ENCODE measurements around the gene PLCB4. TPM values are rescaled to one million over a fixed set of nuclear protein-coding genes. Genes with fewer than 3 reads are reported as not detected.

The PLCB4 gene
- total RNA-seq, 4 donors from 2014 or later = 3.5 to 30.5 (median 17.5) TPM

- no peak for TF ChIP-seq CTCF (IDR thresholded peaks at IDR 0.05)
- no peak for TF ChIP-seq POLR2A (IDR thresholded peaks at IDR 0.05)
- H3K27ac ChIP-seq = no peak overlapping the region
- H3K4me1 ChIP-seq = no peaks in the 10 kb centered on the region
- H3K27me3 ChIP-seq = no peaks in the 10 kb centered on the region
- peak in 1 of 3 donors; percentile 51 for DNase-seq
- H3K9me3 ChIP-seq = no peaks in the 10 kb centered on the region
- no peak overlapping the region for H3K4me3 ChIP-seq
- no peaks in the 10 kb centered on the region for H3K36me3 ChIP-seq
Observed at GRCh38 chr20:9353180-9353915, 284.5 kb downstream of the PLCB4 start.

- Histone ChIP-seq H3K27ac (no peak overlapping the region), H3K9me3 (no peaks in the 10 kb centered on the region), H3K27me3 (no peaks in the 10 kb centered on the region), H3K4me3 (no peak overlapping the region), H3K36me3 (no peaks in the 10 kb centered on the region), H3K4me1 (no peaks in the 10 kb centered on the region)
- no peak for TF ChIP-seq CTCF (IDR thresholded peaks at IDR 0.05)
- no peak for TF ChIP-seq POLR2A (IDR thresholded peaks at IDR 0.05)
- no peak for DNase-seq
Observed at GRCh38 chr20:9353916-9354276, 285.0 kb downstream of the PLCB4 start.

- H3K4me3 ChIP-seq = no peak overlapping the region
- no peak for DNase-seq
- H3K36me3 ChIP-seq = no peaks in the 10 kb centered on the region
- no peaks in the 10 kb centered on the region for H3K9me3 ChIP-seq
- H3K27me3 ChIP-seq = no peaks in the 10 kb centered on the region
- TF ChIP-seq CTCF (IDR thresholded peaks at IDR 0.05) = no peak
- no peak for TF ChIP-seq POLR2A (IDR thresholded peaks at IDR 0.05)
- no peak overlapping the region for H3K27ac ChIP-seq
- H3K4me1 ChIP-seq = no peaks in the 10 kb centered on the region
Observed at GRCh38 chr20:9354579-9354978, 285.7 kb downstream of the PLCB4 start.

- TF ChIP-seq POLR2A (IDR thresholded peaks at IDR 0.05) (no peak), CTCF (IDR thresholded peaks at IDR 0.05) (no peak)
- no peak for DNase-seq
Observed at GRCh38 chr20:9358001-9358400, 289.1 kb downstream of the PLCB4 start.

GRCh38 chr20:9359561-9360308 is 290.8 kb downstream of the PLCB4 start:
- Histone ChIP-seq H3K4me1 (peaks cover 0 to 4% (median 0%) of the 10 kb centered on the region in 4 donors), H3K36me3 (no peaks in the 10 kb centered on the region), H3K4me3 (peak overlapping the region in 1 of 4 donors; percentile 29), H3K27ac (no peak overlapping the region), H3K9me3 (no peaks in the 10 kb centered on the region), H3K27me3 (no peaks in the 10 kb centered on the region)
- DNase-seq = peak in 1 of 3 donors; percentile 72
- TF ChIP-seq POLR2A (IDR thresholded peaks at IDR 0.05) = no peak
- peak in 4 of 6 experiments; percentile 38 to 78 (median 68) for TF ChIP-seq CTCF (IDR thresholded peaks at IDR 0.05)

More at GRCh38 chr20:9358001-9358400, 289.1 kb downstream of the PLCB4 start:
- no peak overlapping the region for H3K27ac ChIP-seq
- no peaks in the 10 kb centered on the region for H3K27me3 ChIP-seq
- no peak overlapping the region for H3K4me3 ChIP-seq
- H3K4me1 ChIP-seq = no peaks in the 10 kb centered on the region
- no peaks in the 10 kb centered on the region for H3K9me3 ChIP-seq
- H3K36me3 ChIP-seq = no peaks in the 10 kb centered on the region
